GM13976 (cell line): ENCODE measurements around the gene TMEM114.
"Not testable (repeated sequence)": the region's sequence is repeated elsewhere in the genome, so short reads cannot be mapped to it uniquely, and the experiment has no call there.

Source experiments
- DNase-seq: peaks from one replicate; pipeline ENCODE4 v3.0.0; 2012; ENCODE audit warnings: low spot score
- CTCF ChIP-seq: IDR thresholded peaks from 2 replicates; pipeline ENCODE4 v1.5.1; 2012; ENCODE audit warnings: borderline replicate concordance, mild to moderate bottlenecking; ENCODE audit not compliant: insufficient read depth; ENCODE audit errors: extremely low read depth, missing control alignments, control extremely low read depth
- in situ Hi-C: fragments of 300-500 bp; cut with MboI; formaldehyde crosslinking; loops from one replicate; pipeline ENCODE4 v1.12.0; 2022; ENCODE audit warnings: low sequenced_read_pairs, mixed read lengths, inconsistent platforms; ENCODE audit not compliant: unreplicated experiment

TMEM114 gene

GRCh38 chr16:8572063-8572918 is 18.0 kb downstream of the TMEM114 start:
- TF ChIP-seq CTCF: no peak
- DNase-seq: no peak
- in situ Hi-C loops: loop anchor here (10.0 to 25.0 kb wide), 3 partner anchors 223 to 565 kb away; partner anchors contain the start of genes PMM2 and TMEM186

DNA sequence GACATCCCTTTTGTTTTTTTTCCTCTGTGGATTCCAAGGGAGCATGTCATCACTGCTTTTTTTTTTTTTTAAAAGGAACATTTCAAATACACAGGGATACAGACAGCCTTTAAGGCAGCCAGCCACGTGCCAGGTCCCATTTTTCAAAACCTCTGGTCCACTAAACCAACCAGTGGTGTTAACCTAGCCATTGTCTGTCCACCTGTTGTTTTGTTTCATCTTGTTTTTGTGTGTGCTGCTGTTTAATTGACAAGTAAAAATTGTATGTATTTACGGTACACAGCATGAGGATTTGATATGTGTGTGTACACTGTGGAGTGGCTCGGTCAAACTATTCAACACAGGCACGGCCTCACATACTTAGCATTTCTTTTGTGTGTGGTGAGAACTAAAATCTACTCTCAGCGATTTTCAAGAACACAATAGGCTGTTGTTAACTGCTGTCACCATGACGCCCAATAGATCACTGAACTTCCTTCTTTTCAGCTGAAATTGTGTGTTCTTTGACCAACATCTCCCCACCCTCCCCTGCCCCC is 19.2 kb downstream of the TMEM114 start:
- no peak for DNase-seq
- no peak for TF ChIP-seq CTCF
- in situ Hi-C loops: loop anchor here (10.0 to 25.0 kb wide), 3 partner anchors 224 to 566 kb away; partner anchors contain the start of genes PMM2 and TMEM186

GRCh38 chr16:8570393-8570792 is 19.9 kb downstream of the TMEM114 start:
- DNase-seq: not testable (repeated sequence)
- in situ Hi-C loops: loop anchor here (10.0 to 25.0 kb wide), 3 partner anchors 224 to 567 kb away; partner anchors contain the start of genes PMM2 and TMEM186

DNA sequence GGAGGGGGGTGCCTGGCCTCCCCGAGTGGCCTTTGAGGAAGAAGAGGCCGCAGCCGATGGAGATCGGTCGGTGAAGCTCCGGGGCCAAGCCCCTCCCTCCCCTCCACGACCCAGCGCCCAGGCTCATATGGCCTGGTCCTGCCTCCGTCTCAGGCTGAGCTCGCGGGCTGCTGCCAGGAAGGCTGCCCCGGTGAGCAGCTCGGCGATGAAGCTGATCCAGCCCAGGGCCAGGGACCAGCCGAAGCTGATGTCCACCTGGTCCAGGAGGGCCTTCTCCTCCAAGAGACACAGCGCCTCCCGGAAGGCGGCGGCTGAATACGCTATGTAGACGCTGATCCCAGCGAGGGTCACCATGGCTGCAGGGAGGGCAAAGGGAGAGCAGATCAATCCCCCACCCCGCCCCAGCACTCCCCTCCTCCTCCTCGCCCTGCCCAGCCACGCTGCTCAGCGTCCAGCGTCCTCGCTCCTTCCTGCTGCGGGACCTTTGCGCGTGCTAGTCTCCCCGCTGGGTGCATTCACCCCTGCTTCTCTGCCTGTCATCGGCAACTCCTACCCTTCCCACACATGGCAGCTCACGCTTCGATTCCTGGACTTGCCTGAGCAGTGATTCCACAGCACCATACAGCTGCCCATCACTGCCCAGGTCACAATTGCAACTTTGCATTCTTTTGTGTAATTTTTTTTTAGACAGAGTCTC is 20.5 kb downstream of the TMEM114 start:
- DNase-seq: no peak
- no peak for TF ChIP-seq CTCF
- in situ Hi-C loops: loop anchor here (10.0 to 25.0 kb wide), 3 partner anchors 225 to 568 kb away; partner anchors contain the start of genes PMM2 and TMEM186

GRCh38 chr16:8568231-8568617 is 22.1 kb downstream of the TMEM114 start:
- no peak for TF ChIP-seq CTCF
- in situ Hi-C loops: loop anchor here (25.0 kb wide), 1 partner anchor 569 kb away; no protein-coding TSS in a partner anchor
- no peak for DNase-seq

GRCh38 chr16:8567355-8568230 is 22.7 kb downstream of the TMEM114 start:
- TF ChIP-seq CTCF: peak; percentile 89
- DNase-seq: peak; percentile 79
- in situ Hi-C loops: loop anchor here (25.0 kb wide), 1 partner anchor 570 kb away; no protein-coding TSS in a partner anchor
